ENCODE measurements around the gene CTCF. TPM values are rescaled to one million over a fixed set of nuclear protein-coding genes. Genes with fewer than 3 reads are reported as not detected.
A peak's percentile ranks its signal among the peaks of the same experiment; 100 is the strongest.

Gene CTCF
- total RNA-seq, 2 donors from 2014 or later = 37.0 to 42.2 TPM

- DNase-seq = no peak
- intact Hi-C loops (cut with DNase I, micrococcal nuclease) = loop anchor here in 1 of 2 donors (10.0 kb wide), 1 partner anchor 89 kb away; no protein-coding TSS in a partner anchor
- no peak for ATAC-seq
Observed at GRCh38 chr16:67565470-67566100, 3.3 kb downstream of the CTCF start.

GRCh38 chr16:67571464-67571863 is 9.1 kb downstream of the CTCF start:
- ATAC-seq (no peak), DNase-seq (no peak)
- intact Hi-C loops (cut with DNase I, micrococcal nuclease) = no loop called here

- intact Hi-C loops (cut with DNase I, micrococcal nuclease) = no loop called here
- DNase-seq (no peak), ATAC-seq (no peak)
Observed at GRCh38 chr16:67571981-67572431, 9.7 kb downstream of the CTCF start.

GRCh38 chr16:67579686-67580085 is 17.4 kb downstream of the CTCF start:
- DNase-seq = no peak
- intact Hi-C loops (cut with DNase I, micrococcal nuclease) = no loop called here
- no peak for ATAC-seq

- intact Hi-C loops (cut with DNase I, micrococcal nuclease) = no loop called here
- no peak for ATAC-seq
- no peak for DNase-seq
Observed at GRCh38 chr16:67580202-67580601, 17.9 kb downstream of the CTCF start.

GRCh38 chr16:67593288-67593687 is 31.0 kb downstream of the CTCF start:
- DNase-seq = no peak
- ATAC-seq = no peak
- intact Hi-C loops (cut with DNase I, micrococcal nuclease) = no loop called here

GRCh38 chr16:67593701-67594100 is 31.4 kb downstream of the CTCF start:
- intact Hi-C loops (cut with DNase I, micrococcal nuclease) = no loop called here
- ATAC-seq = no peak
- no peak for DNase-seq

GRCh38 chr16:67594256-67594915 is 32.1 kb downstream of the CTCF start:
- intact Hi-C loops (cut with DNase I, micrococcal nuclease) = no loop called here
- no peak for DNase-seq
- ATAC-seq = no peak

GRCh38 chr16:67594956-67595355 is 32.6 kb downstream of the CTCF start:
- no peak for DNase-seq
- intact Hi-C loops (cut with DNase I, micrococcal nuclease) = no loop called here
- no peak for ATAC-seq

GRCh38 chr16:67598527-67598926 is 36.2 kb downstream of the CTCF start:
- intact Hi-C loops (cut with DNase I, micrococcal nuclease) = no loop called here
- no peak for DNase-seq
- no peak for ATAC-seq

GRCh38 chr16:67605641-67606040 is 43.3 kb downstream of the CTCF start:
- DNase-seq = no peak
- intact Hi-C loops (cut with DNase I, micrococcal nuclease) = no loop called here
- no peak for ATAC-seq

- DNase-seq = no peak
- ATAC-seq = no peak
- intact Hi-C loops (cut with DNase I, micrococcal nuclease) = no loop called here
Observed at GRCh38 chr16:67606632-67607031, 44.3 kb downstream of the CTCF start.

- intact Hi-C loops (cut with DNase I, micrococcal nuclease) = no loop called here
- ATAC-seq (no peak), DNase-seq (no peak)
Observed at GRCh38 chr16:67608364-67608763, 46.0 kb downstream of the CTCF start.

GRCh38 chr16:67613808-67614207 is 51.5 kb downstream of the CTCF start:
- intact Hi-C loops (cut with DNase I, micrococcal nuclease) = no loop called here

GRCh38 chr16:67628216-67628615 is 65.9 kb downstream of the CTCF start:
- no peak for ATAC-seq
- intact Hi-C loops (cut with DNase I, micrococcal nuclease) = no loop called here
- DNase-seq = no peak

More at GRCh38 chr16:67613808-67614207, 51.5 kb downstream of the CTCF start:
- no peak for ATAC-seq
- peak in 1 of 2 donors; percentile 19 for DNase-seq

- no peak for ATAC-seq
- no peak for DNase-seq
- intact Hi-C loops (cut with DNase I, micrococcal nuclease) = no loop called here
Observed at GRCh38 chr16:67632415-67633172, 70.3 kb downstream of the CTCF start.

GRCh38 chr16:67636713-67637112 is 74.4 kb downstream of the CTCF start:
- intact Hi-C loops (cut with DNase I, micrococcal nuclease) = no loop called here
- ATAC-seq (no peak), DNase-seq (no peak)

- ATAC-seq (no peak), DNase-seq (no peak)
- intact Hi-C loops (cut with DNase I, micrococcal nuclease) = no loop called here
Observed at GRCh38 chr16:67637625-67638024, 75.3 kb downstream of the CTCF start.

GRCh38 chr16:67641779-67642708 is 79.7 kb downstream of the CTCF start:
- DNase-seq (no peak), ATAC-seq (peak; percentile 27)
- intact Hi-C loops (cut with DNase I, micrococcal nuclease) = no loop called here
